Measurements from ENCODE around the gene LPP.

Gene LPP

DNA sequence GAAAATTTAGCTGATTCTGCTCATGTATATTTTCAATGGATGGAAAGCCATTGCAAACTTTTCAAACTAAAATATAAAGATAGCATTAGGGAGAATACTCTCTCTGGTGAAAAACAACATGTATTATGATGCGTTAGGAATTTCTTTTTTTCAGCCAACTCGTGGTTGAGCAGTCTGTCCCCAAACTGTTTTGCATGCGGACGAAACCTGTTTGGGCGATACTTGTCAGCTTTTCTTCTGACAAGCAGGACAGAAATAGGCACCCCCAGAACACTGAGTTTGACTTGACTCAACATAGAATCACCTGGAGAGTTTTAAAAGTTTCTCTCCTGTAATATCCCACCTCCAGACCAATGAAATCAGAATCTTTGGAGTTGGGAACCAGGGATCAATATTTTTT, 600.3 kb downstream of the LPP start:
- DNase-seq (ENCODE audit: low read depth), result no peak

DNA sequence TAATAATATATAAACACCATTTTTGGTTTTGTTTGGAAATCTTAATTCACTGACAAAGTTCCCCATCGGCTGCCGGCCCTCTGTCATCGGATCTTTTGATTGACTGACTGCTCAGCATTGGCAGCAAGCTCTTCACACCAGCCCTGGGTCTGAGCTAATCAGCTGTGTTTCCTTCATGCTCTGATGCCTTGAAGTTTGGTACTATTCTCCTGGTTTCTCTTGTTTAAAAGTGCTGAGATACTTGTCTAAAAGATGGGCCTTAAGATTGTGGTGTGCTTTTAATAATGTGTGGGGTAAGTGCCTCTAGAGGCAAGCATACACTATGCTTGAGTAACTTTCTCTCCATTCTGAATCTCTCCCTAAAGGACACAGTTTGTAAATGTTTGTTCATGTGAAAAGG, 602.3 kb downstream of the LPP start:
- DNase-seq (ENCODE audit: low read depth), result no peak

DNA sequence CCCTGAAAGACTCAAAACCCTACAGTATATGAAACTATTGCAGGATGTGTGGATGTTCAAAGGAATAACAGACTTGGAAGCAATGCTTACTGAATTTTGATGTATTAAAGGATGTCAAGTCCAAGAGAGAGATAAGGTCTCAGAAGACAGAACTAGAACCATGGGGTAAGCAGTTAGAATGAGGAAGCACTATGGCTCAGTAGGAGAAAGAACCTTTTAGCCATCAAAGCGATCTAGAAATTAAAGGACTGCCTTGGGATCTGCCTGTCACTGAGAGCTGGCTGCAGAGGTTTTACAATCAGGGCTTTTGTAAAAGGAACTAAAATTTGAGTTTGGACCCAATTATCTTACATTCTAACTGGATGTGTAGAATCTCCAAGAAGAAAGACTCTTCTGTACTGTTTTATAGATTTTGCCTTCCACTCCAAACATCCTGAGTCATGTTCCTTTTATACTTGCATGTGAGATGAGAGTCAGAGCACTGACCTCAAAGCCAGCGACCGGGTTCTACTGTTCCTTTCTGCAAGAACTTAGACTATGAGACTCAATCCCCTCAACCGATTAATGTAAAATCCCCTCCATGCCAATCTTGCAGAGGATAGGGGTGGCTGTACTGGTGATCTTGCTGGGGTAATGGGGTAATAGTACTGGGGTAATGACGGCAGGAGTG, 605.5 kb downstream of the LPP start:
- DNase-seq (ENCODE audit: low read depth), result no peak

DNA sequence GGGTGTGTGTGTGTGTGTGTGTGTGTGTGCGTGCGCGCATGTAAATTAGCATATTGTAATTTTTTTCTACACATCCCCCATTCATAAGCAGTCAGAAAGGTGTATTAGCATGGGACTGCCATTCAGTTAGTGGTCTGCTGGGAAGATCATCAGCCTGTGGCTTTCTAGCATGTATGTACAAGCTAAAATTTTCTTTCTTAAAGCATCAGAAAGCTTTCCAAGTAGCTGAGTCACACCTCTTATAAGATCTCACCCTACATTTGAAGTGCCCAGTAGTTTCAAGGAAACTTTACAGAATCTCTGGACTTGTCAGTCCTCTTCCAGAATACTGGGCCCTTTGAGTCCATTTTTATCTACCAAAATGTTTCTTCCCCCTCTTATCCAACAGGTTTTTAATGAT, 606.5 kb downstream of the LPP start:
- DNase-seq (ENCODE audit: low read depth), result no peak

DNA sequence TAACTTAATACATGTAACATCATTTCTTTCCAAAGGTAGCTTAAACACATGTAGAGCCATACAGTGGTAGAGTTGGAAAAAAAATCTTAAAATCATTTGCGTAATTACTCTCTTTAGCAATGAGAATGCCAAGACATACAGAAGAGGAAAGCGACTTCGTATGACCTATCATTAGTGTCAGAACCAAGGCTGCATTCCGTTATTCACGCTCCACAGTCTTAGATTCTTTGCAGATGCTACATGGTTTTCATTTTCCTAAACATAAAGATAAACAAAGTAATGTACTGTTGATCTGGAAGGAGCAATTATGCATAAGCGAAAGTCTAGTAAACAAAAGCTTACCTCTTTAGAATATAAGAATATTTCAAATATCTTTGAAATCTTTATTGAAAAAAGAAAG, 607.5 kb downstream of the LPP start:
- no peak for DNase-seq (ENCODE audit: low read depth)

DNA sequence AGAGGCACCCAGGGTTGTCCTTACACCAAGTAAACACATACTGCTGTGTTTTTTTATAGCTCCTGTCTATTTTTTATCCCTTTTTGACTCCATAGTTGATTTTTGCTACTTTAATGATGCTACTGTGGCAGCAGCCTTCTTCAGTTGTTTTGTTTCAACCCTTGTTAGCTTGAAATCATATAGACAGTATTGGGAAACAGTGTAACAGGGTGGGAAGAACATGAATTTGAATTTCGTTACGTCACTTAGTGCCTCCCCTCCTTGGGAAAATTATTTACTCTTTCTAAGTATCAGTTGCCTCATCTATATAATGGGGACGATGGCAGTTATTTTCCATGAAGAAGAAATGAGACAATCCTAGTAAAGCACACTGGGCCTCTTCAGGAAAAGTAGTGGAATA, 608.0 kb downstream of the LPP start:
- no peak for DNase-seq (ENCODE audit: low read depth)

DNA sequence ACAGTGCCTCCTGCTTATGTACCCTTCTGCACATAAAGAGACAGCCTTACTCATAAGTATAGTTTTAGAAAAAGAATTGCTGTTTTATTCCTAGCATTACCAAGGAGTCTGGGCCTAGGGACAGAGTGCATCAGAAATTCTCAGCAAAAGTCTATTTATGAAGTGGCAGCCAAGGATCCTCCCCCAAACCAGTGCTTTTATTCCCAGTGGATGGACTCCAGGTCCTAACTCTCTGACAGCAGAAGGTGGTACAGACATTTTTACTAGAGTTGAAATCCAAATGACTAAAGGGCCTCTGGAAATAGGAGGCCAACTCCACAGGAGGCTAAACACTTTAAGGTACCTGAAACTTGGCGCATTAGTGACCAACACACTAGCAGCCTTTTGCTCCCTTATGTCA, 610.7 kb downstream of the LPP start:
- DNase-seq (ENCODE audit: low read depth), result no peak

DNA sequence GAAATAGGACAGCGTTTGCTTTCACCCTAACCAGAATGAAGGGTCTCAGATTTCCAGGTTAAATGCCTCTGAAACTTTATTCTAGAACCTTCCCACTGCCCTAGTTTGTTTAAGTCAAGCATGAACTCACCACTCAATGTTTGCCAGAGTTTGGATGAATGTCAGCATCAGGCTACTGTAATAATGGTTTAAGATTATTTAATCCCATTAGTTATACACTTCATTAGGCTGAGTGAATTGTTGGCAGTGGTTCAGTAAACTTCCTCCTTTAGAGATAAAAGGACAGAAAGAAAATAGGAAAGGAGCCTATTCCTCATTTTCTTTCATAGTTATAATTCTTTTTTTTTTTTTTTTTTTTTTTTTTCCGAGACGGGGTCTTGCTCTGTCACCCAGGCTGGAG, 615.9 kb downstream of the LPP start:
- no peak for DNase-seq (ENCODE audit: low read depth)

DNA sequence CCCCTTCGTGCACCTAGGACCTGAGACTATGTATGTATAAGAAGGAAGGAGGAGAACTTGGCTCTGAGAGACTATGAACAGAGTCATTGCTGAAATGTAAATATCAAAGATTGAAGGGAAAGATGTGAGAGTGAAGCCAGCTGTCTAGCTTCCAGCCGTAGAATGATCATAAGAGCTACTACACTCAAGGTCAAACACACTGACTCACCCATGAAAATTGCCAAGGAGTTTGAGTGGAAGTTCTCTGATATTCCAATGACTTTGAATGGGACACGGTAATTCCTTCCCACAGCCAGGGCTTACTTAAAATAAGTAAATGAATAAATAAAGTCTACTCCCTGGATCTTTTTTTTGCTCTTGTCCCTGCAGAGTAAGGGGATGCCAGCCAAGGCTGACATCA, 618.9 kb downstream of the LPP start:
- DNase-seq (ENCODE audit: low read depth), result no peak

DNA sequence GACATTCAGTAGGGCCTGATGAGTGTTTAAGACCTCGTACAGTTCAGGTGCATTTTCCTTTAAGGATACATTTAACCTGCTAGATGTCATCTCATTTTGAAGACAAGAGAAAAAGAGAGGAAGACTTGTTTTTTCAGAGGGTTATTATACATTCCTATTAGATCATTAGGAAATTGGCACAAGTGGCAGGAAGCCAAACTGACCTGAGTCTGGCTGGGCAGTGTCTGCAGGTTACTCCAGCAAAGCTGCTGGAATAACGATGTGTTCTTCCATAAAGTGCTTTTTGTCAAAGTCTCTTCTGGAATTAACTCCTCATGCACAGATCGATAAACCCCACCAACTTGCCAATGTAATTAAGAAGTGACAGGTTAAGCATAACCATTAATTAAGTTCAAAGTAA, 621.5 kb downstream of the LPP start:
- DNase-seq (ENCODE audit: low read depth), result no peak

DNA sequence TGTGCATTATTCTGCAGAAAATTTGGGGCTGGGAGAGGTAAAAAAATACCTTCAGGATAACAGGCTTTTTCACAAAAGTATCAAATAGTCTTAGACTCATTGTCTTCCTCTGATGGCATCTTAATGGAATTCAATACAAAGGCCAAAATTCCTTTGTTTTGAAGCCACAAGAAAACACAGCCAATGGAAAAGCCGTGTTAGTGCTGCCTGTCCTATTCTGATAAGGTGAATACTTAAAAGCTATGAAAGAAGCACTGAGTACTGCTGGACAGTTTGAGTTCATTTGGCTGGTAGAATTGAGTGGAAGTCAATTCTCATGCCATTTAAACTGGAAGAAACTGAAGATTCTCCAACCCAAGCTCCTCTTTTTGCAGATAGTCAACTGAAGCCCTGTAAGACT, 622.5 kb downstream of the LPP start:
- no peak for DNase-seq (ENCODE audit: low read depth)

DNA sequence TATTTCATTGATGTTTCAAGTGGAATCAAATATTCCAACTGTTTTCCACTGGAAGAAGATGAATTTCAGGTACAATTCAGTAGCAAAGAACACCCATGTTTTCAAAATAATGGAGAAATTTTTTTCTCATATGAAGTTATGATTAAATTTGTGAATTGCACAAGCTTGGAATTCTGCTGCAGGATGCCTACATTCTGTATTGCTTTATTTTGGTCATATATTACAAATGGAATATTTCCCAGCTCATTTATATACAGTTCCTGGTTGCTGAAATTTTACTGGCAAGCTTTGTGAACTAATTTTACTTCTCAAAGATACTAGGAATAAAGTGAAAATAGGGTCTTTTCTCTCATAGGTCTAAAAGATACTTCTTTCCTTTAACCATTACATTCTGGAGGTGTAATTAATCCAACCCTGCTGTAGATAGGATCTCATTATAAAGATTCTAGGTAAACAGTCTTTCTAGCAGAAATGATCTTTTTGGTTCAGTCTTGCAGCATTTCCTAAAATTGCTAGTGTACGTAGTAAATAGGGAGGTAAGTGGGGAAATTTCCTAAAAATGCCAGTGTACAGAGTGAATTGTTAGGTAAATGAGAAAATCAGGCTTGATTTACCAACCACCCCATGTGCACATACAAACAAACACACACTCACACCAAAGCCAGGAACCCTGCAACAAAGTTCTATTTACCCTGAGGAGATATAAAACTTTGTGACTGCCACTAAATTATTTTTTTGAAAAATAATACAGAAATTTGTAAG, 624.3 kb downstream of the LPP start:
- DNase-seq (ENCODE audit: low read depth), result no peak

DNA sequence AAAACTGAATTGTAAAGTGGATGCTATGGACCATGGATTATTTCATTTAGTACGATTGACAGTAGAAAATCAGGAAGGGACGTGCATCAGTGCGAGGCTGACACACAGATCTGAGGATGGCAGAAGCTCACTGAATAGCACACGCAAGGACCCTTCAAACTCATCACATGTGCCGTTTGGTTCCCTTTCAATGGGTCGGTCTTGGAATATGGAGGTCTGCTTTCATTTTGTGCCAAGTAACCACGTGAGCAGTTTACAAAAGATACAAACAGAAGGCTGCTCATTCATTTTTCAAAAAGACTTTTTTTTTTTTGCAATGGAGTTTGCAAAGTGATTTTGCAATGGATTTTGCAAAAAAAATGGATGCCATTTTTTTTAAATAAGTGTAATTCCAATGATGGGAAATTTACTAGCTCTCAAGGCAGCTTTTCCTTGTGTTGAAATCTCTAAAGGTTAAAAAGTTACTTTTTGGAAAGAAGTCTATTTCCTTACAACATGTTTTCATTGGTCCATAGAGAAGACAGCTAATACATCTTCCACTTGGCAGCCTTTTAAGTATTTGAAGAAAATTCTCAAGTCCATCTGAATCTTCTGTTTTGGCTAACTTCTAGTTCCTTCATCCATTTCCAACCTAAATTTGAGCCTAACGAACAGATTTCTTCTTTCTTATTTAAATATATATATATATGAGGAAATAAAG, 625.5 kb downstream of the LPP start:
- no peak for DNase-seq (ENCODE audit: low read depth)

DNA sequence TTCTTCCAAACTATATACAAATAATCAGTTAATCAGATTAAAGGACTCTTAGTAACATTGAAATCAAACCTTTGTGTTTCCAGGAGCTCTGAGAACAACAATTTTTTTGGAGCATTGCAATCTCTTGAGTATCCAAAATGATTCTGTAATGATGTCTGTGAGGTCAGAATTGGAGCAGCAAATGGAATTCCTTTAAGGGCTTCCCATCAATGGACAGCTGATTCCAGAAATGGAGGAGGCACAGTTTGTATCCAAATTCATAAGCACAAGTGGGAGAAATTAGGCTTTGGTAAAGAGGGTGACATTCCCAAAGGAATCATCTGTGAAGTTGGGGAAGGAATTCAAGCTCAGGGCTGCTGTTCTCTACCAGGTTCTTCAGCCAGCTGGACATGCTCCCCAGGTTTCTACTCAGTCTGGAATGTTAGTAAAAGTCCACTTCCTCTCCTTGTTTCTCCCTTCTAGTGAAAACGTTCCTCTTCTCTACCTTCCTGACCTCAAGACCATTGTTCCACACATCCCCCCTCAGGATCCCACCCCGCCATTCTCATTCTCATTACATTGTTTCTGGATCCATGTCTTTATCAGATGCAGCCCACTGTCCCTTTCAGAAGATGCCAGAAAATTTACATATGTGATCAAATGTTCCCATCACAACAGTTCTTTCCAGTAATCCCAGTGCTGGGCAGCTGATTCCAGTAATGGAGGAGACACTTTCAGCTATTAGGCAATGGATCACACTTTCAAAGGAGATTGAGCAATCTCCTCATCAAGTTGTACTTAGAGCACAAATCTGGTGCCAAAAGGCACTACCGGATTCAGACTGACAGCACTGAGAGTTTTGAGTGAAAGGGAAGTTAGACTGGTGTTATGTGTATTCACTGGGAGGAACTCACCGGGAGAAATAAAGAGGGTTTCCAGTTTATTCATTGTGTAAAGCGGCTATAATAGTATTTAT, 626.5 kb downstream of the LPP start:
- no peak for DNase-seq (ENCODE audit: low read depth)

DNA sequence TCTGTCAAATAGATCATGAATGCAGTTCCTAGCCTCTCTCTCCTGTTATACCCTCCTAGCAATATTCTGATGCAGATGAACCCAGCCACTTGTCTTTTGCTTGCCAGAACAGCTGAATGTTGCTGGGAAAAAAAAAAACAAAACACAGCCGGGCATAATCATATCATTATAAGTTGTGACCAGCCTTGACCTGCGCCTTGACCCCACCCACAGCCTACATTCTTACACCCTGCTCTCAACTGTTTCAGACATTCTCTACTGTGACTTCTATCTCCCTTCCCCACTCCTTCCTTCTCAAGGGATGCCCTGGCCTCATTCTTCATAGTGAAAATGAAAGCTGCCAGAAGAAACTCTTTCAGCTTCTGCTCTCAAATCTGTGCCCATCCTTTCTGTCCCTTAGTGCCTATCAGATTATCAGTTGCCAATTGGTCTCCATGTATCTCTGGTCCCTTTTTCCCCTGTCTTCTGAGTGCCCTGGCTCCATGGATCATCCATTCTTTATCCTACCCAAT, 628.7 kb downstream of the LPP start:
- no peak for DNase-seq (ENCODE audit: low read depth)

DNA sequence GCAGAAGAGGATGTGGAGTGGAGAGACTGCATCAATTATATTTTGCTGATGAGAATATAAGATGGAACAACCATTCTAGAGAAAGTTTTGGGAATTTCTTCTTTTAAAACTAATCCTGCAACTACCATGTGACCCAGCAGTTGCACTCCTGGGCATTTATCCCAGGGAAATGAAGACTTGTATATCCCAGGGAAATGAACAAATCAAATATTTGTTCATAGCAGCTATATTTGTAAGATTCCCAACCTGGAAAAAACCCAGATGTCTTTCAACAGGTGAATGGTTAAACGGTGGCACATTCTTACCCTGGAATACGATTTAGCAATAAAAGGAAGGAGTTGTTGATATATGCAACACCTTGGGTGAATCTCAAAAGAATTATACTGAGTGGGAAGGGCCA, 632.5 kb downstream of the LPP start:
- no peak for DNase-seq (ENCODE audit: low read depth)

DNA sequence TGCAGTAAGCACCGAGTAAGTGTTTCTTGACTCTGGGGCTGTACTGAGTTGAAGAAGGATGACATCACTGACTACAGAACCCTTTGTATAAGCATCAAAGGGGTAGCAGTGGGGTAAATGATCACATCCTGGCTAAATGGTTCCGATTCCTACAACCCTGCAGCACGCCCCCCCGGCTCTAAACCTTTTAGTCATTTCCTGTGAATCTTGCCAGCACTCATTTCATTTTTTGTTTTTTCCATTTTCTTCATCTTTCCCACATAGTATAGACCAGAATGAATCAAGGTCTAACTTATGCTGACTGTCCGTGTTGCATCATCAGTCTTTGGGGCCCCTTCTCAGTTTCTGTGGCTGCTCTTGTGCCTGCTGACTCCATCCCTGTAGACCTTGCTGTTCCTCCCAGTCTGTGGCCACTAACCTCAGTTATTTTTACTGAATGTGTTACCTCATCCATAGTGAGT, 634.7 kb downstream of the LPP start:
- DNase-seq (ENCODE audit: low read depth), result peak; percentile 69

DNA sequence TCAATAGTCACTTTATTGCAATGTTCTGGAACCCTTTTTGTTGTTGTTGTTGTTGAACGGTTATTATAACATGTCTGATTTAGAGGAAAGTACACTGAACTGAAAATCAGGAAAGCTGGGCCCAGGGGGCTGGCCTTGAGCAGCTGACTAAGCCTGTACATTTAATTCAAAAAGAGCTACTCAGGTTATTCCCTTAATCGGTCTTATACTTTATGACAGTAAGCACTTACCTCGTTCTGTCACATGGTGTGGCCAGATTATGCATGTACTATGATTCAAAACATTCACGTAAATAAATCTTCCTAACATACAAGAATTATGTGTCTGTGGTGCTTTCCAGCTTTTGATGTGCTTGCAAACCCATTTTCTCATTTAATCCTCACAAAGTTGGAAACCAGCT, 635.3 kb downstream of the LPP start:
- DNase-seq (ENCODE audit: low read depth), result no peak

DNA sequence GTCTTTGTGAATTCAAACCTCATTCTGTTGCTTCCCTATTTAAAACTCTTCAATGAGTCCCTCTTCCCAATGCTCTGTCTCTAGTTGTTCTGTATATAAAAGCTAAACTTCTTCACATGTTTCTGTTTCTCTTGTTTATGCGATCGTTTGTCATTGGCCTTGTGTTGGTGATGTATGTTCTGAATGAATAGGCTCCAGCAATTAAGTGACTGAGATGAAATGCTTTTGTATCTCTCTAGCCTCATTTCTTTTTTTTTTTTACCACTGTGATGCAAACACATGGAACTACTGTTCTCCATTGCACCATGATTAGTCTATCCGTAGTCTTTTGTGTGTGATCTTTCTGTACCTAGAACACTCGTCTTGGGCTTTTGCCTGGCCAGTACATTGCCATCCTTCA, 637.4 kb downstream of the LPP start:
- no peak for DNase-seq (ENCODE audit: low read depth)

DNA sequence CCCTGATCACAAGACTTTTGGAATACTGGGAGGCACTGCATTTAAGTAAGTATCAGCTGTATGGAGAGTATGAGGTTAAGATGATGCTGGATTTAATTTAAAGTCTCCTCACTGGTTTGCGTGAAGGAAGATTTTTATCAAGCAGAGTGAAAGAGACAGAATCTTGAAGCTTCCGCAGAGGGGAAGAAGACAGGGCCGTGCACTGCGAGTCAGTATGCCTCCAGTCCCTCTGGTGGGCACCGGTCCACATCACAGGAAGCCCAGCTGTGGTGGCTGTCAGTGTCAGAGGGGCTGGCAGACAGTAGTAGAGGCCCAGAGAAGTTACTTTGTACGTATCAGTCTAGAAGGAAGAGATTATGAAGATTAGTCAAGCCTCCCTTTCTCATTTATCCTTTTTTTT, 638.8 kb downstream of the LPP start:
- no peak for DNase-seq (ENCODE audit: low read depth)

DNA sequence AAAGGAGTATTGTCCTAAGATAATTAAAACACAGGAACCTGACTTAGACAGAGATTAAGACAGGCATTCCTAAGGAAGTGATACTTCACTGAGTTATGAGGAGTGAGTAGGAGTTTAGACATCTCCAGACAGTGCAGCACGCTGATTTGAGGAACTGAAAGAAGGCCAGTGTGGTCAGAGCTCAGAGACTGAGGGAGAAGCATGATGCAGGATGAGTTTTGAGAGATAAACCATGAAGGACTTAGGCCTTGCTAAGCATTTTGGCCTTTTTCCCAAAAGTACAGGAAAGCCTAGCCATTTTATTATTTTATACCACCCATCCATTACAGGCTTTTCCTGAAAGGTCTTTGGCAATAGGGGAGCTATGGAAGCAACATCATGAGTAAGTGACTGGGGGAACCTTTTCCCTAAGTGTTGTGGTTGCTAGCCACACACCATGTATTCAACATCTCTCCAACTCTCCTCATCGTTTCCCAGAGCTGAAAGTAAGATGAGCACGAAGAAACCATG, 642.2 kb downstream of the LPP start:
- DNase-seq (ENCODE audit: low read depth), result no peak

DNA sequence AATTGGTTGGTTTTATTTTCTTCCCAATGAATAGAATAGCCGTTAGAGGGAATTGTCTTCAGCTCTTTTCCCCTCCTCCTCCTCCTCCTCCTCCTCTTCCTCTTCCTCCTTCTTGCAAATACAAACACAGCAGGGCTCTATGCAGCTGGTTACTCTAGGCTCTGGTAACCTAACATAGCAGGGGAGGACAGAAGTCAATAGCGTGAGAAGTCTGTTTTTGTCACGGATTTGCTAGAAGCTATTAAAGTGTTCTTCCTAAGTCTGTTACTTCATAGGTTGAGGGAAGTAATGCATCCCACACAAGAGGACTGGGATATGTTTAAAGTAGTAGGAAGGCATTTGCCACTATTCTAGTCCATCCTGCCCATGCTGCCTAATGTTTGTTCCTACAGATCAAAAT, 643.1 kb downstream of the LPP start:
- no peak for DNase-seq (ENCODE audit: low read depth)

Data from activated T-cell treated with anti-CD3 and anti-CD28 coated beads for 24 hours (primary cell).